Caco-2 (cell line): ENCODE results near the gene CDC37L1. TPM values are rescaled to one million over a fixed set of nuclear protein-coding genes. Genes with fewer than 3 reads are reported as not detected.
"Not testable (repeated sequence)": the region's sequence is repeated elsewhere in the genome, so short reads cannot be mapped to it uniquely, and the experiment has no call there.

Experiments
- BruUV-seq: library from RNA; stranded (reverse); fragments of 400-500 nt; replicated peaks from 2 replicates; lab custom pipeline; 2021; lab: Mats Ljungman, UMichigan
- CTCF ChIA-PET: fragments of 300-600 bp; sonication (Branson Sonifier 250); formaldehyde crosslinking; loops from one replicate; lab custom pipeline; 2022; ENCODE audit warnings: antibody characterized with exemption; lab: Charles Lee
- POLR2A ChIA-PET: fragments of 300-600 bp; sonication (Branson Sonifier 250); formaldehyde crosslinking; loops from one replicate; lab custom pipeline; 2022; ENCODE audit warnings: antibody characterized with exemption; lab: Charles Lee
- DNase-seq, 2 experiments: peaks; one replicate each; pipeline versions ENCODE4 v3.0.0 to v3.0.0-alpha.2; 2020 to 2022
- H3K27me3 ChIP-seq: replicated peaks from 2 replicates; pipeline ENCODE4 v1.6.0; 2011; ENCODE audit warnings: low read length; ENCODE audit not compliant: control insufficient read depth, insufficient read depth
- H3K36me3 ChIP-seq: 2 replicates; pipeline ENCODE4 v1.5.1; 2011; ENCODE audit warnings: low read length; ENCODE audit not compliant: control insufficient read depth, insufficient read depth
- H3K4me1 ChIP-seq: fragments of 250-450 bp; sonication (Bioruptor Pico); 2 replicates; pipeline ENCODE4 v1.5.1; 2020; ENCODE audit warnings: mild to moderate bottlenecking
- H3K4me3 ChIP-seq: 2 replicates; pipeline ENCODE4 v1.5.1; 2011; ENCODE audit warnings: low read depth, mild to moderate bottlenecking, control low read depth, low read length
- H3K9me3 ChIP-seq: fragments of 250-450 bp; sonication (Bioruptor Pico); 2 replicates; pipeline ENCODE4 v1.5.1; 2020; ENCODE audit warnings: mild to moderate bottlenecking, moderate library complexity
- H3K27ac Mint-ChIP-seq: one replicate; pipeline ENCODE4 v1.8.0; 2022; ENCODE audit warnings: mixed read lengths; ENCODE audit not compliant: unreplicated experiment
- H3K27me3 Mint-ChIP-seq: one replicate; pipeline ENCODE4 v1.8.0; 2022; ENCODE audit warnings: mixed read lengths; ENCODE audit not compliant: insufficient read depth, unreplicated experiment
- H3K36me3 Mint-ChIP-seq: one replicate; pipeline ENCODE4 v1.8.0; 2022; ENCODE audit warnings: mild to moderate bottlenecking, mixed read lengths; ENCODE audit not compliant: insufficient read depth, unreplicated experiment
- H3K4me1 Mint-ChIP-seq: one replicate; pipeline ENCODE4 v1.8.0; 2022; ENCODE audit warnings: low read depth, mixed read lengths; ENCODE audit not compliant: unreplicated experiment
- H3K4me3 Mint-ChIP-seq: one replicate; pipeline ENCODE4 v1.8.0; 2022; ENCODE audit warnings: mild to moderate bottlenecking, moderate library complexity, mixed read lengths; ENCODE audit not compliant: unreplicated experiment
- H3K9me3 Mint-ChIP-seq: one replicate; pipeline ENCODE4 v1.8.0; 2022; ENCODE audit warnings: mixed read lengths; ENCODE audit not compliant: unreplicated experiment
- CTCF ChIP-seq, 2 experiments: fragments of 200-600 bp in 1 of 2; IDR thresholded peaks; 1 replicate in 1 of 2; 2 replicates in 1 of 2; pipeline versions ENCODE4 v1.5.1 to v1.8.0; 2011 to 2022; ENCODE audit warnings: antibody characterized with exemption in 1 of 2, control low read depth in 1 of 2, inconsistent platforms in 1 of 2, low read depth in 1 of 2, low read length in 1 of 2, mild to moderate bottlenecking in 1 of 2, moderate library complexity in 1 of 2; ENCODE audit not compliant: insufficient read depth in 1 of 2, severe bottlenecking in 1 of 2, unreplicated experiment in 1 of 2
- intact Hi-C: fragments of 100-400 bp; cut with micrococcal nuclease; formaldehyde crosslinking; loops from one replicate; pipeline ENCODE4 v1.10.0; 2022; ENCODE audit not compliant: unreplicated experiment
- total RNA-seq: library from RNA; stranded (reverse); gene quantifications from 2 replicates; pipeline ENCODE4 v1.2.3, GENCODE V29; 2022

Gene CDC37L1
- total RNA-seq, 1 experiment from 2014 or later: 9.3 TPM

- H3K9me3 Mint-ChIP-seq: no peaks in the 10 kb centered on the region
- POLR2A ChIA-PET: no interaction called here
Observed at GRCh38 chr9:4654084-4654483, 25.3 kb upstream of the CDC37L1 start.

GRCh38 chr9:4654538-4654937 lies 24.8 kb upstream of the CDC37L1 start:
- Mint-ChIP-seq H3K36me3 (no peaks in the 10 kb centered on the region), H3K4me3 (no peak overlapping the region), H3K27ac (no peak overlapping the region), H3K9me3 (no peaks in the 10 kb centered on the region), H3K27me3 (peaks cover 4% of the 10 kb centered on the region), H3K4me1 (peaks cover 9% of the 10 kb centered on the region)
- Histone ChIP-seq H3K36me3 (no peaks in the 10 kb centered on the region), H3K4me3 (no peak overlapping the region), H3K27me3 (no peaks in the 10 kb centered on the region), H3K9me3 (no peaks in the 10 kb centered on the region), H3K4me1 (peaks cover 10% of the 10 kb centered on the region; the same call in 1 of the 2 replicates)
- CTCF ChIA-PET: no interaction called here
- POLR2A ChIA-PET: no interaction called here
- intact Hi-C loops: no loop called here
- no peak for TF ChIP-seq CTCF (IDR thresholded peaks at IDR 0.05; ENCODE audit: insufficient read depth in 1 of 2, low read depth in 1 of 2, low read length in 1 of 2, severe bottlenecking in 1 of 2, unreplicated experiment in 1 of 2)
- BruUV-seq: no TSS peak
- DNase-seq: no peak

More at GRCh38 chr9:4654084-4654483, 25.3 kb upstream of the CDC37L1 start:
- intact Hi-C loops: no loop called here
- H3K27me3 ChIP-seq: no peaks in the 10 kb centered on the region
- no peaks in the 10 kb centered on the region for H3K9me3 ChIP-seq
- Mint-ChIP-seq H3K4me3 (no peak overlapping the region), H3K4me1 (peaks cover 9% of the 10 kb centered on the region), H3K27ac (no peak overlapping the region), H3K36me3 (no peaks in the 10 kb centered on the region), H3K27me3 (peaks cover 4% of the 10 kb centered on the region)
- DNase-seq: no peak
- H3K4me3 ChIP-seq: no peak overlapping the region
- CTCF ChIA-PET: no interaction called here
- no peak for TF ChIP-seq CTCF (IDR thresholded peaks at IDR 0.05; ENCODE audit: insufficient read depth in 1 of 2, low read depth in 1 of 2, low read length in 1 of 2, severe bottlenecking in 1 of 2, unreplicated experiment in 1 of 2)
- no peaks in the 10 kb centered on the region for H3K36me3 ChIP-seq
- no TSS peak for BruUV-seq
- peaks cover 10% of the 10 kb centered on the region; the same call in 1 of the 2 replicates for H3K4me1 ChIP-seq

- H3K27me3 Mint-ChIP-seq, H3K27me3 ChIP-seq, POLR2A ChIA-PET, H3K4me1 Mint-ChIP-seq, H3K4me3 Mint-ChIP-seq, DNase-seq, H3K36me3 ChIP-seq, BruUV-seq, H3K9me3 ChIP-seq, H3K9me3 Mint-ChIP-seq, CTCF ChIA-PET, H3K36me3 Mint-ChIP-seq, intact Hi-C loops, H3K27ac Mint-ChIP-seq, H3K4me3 ChIP-seq: not testable (repeated sequence)
- H3K4me1 ChIP-seq: peaks cover 10% of the 10 kb centered on the region; the same call in 1 of the 2 replicates
Observed at GRCh38 chr9:4656196-4656595, 23.2 kb upstream of the CDC37L1 start.

DNA sequence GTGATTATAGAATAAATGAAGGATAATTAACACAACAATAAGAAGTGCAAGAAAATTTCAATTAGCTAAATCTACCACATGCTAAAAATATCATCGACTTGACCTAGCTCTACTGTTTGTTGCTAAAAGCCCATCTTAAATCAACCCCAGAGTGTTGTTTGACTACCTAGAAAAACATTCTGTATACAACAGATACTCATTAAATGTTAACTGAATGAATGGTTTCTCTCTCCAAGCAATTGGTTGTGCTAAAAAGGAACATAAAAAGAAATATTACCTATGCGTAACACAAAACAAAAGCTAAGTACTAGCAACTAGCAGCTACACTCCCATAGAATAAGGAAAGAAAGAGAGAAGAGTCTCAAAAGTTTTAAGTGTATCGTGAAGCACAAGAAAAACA lies 22.7 kb upstream of the CDC37L1 start:
- H3K4me1 ChIP-seq: peaks cover 10% of the 10 kb centered on the region; the same call in 1 of the 2 replicates
- POLR2A ChIA-PET: no interaction called here
- Mint-ChIP-seq H3K4me1 (peaks cover 9% of the 10 kb centered on the region), H3K4me3 (no peak overlapping the region), H3K9me3 (no peaks in the 10 kb centered on the region), H3K27ac (no peak overlapping the region), H3K36me3 (no peaks in the 10 kb centered on the region), H3K27me3 (no peaks in the 10 kb centered on the region)
- H3K27me3 ChIP-seq: no peaks in the 10 kb centered on the region
- no peaks in the 10 kb centered on the region for H3K36me3 ChIP-seq
- CTCF ChIA-PET: no interaction called here
- no peak overlapping the region for H3K4me3 ChIP-seq
- no TSS peak for BruUV-seq
- TF ChIP-seq CTCF (IDR thresholded peaks at IDR 0.05; ENCODE audit: insufficient read depth in 1 of 2, low read depth in 1 of 2, low read length in 1 of 2, severe bottlenecking in 1 of 2, unreplicated experiment in 1 of 2): no peak
- intact Hi-C loops: no loop called here
- DNase-seq: no peak
- no peaks in the 10 kb centered on the region for H3K9me3 ChIP-seq
